Liver (tissue), 3 donors: Measurements from ENCODE around the gene PCDHB14.

Source experiments
- ATF3 ChIP-seq: IDR thresholded peaks from 2 replicates; pipeline ENCODE4 v1.6.1; 2016; ENCODE audit warnings: antibody characterized with exemption
- CTCF ChIP-seq: fragments of 150-350 bp; IDR thresholded peaks from 2 replicates; pipeline ENCODE4 v1.5.1; 2017; ENCODE audit warnings: improper control_type of control experiment, low read depth, low read length; ENCODE audit not compliant: missing input control
- EGR1 ChIP-seq, 2 donors: IDR thresholded peaks; 2 replicates each; pipeline ENCODE4 v1.6.1; 2016 to 2018; ENCODE audit warnings: antibody characterized with exemption in 2 of 2, low read depth in 2 of 2
- FOXA1 ChIP-seq: IDR thresholded peaks from 2 replicates; pipeline ENCODE4 v1.6.1; 2016; ENCODE audit warnings: antibody characterized with exemption
- FOXA2 ChIP-seq: IDR thresholded peaks from 2 replicates; pipeline ENCODE4 v1.6.1; 2016; ENCODE audit warnings: antibody characterized with exemption
- JUND ChIP-seq, 2 donors: IDR thresholded peaks; 2 replicates each; pipeline ENCODE4 v1.6.1; 2016; ENCODE audit warnings: antibody characterized with exemption in 2 of 2
- RAD21 ChIP-seq, 2 donors: IDR thresholded peaks; 2 replicates each; pipeline ENCODE4 v1.6.1; 2016; ENCODE audit warnings: antibody characterized with exemption in 2 of 2, mild to moderate bottlenecking in 2 of 2
- REST ChIP-seq: IDR thresholded peaks from 2 replicates; pipeline ENCODE4 v1.6.1; 2016; ENCODE audit warnings: antibody characterized with exemption, mild to moderate bottlenecking
- SP1 ChIP-seq: IDR thresholded peaks from 2 replicates; pipeline ENCODE4 v1.6.1; 2018; ENCODE audit warnings: antibody characterized with exemption, mild to moderate bottlenecking
- TAF1 ChIP-seq: conservative IDR thresholded peaks from 2 replicates; pipeline ENCODE4 v1.6.1; 2016; ENCODE audit warnings: antibody characterized with exemption, mild to moderate bottlenecking
- YY1 ChIP-seq: IDR thresholded peaks from 2 replicates; pipeline ENCODE4 v1.6.1; 2016; ENCODE audit warnings: antibody characterized with exemption, mild to moderate bottlenecking
- ZBTB33 ChIP-seq: IDR thresholded peaks from 2 replicates; pipeline ENCODE4 v1.6.1; 2016; ENCODE audit warnings: antibody characterized with exemption
- donor health status: healthy.
- donor health status: healthy.

GRCh38 chr5:141272906-141273305 lies 49.8 kb downstream of the PCDHB14 start:
- TF ChIP-seq TAF1 (no peak), EGR1 (IDR thresholded peaks at IDR 0.05; ENCODE audit: low read depth in 2 of 2) (no peak), YY1 (no peak), CTCF (no peak), RAD21 (IDR thresholded peaks at IDR 0.05) (no peak), ZBTB33 (no peak), REST (no peak), FOXA2 (no peak), JUND (IDR thresholded peaks at IDR 0.05) (no peak), SP1 (no peak), FOXA1 (no peak), ATF3 (no peak)
